ENCODE measurements around the gene CACNA1A.

Gene CACNA1A

GRCh38 chr19:13411899-13412298, 94.4 kb downstream of the CACNA1A start:
- H3K4me3 ChIP-seq (ENCODE audit: low read depth, low read length): no peak overlapping the region
- no peak for DNase-seq (ENCODE audit: low read depth)
- TF ChIP-seq CTCF (conservative IDR thresholded peaks at IDR 0.05; ENCODE audit: low read depth, low read length): no peak

DNA sequence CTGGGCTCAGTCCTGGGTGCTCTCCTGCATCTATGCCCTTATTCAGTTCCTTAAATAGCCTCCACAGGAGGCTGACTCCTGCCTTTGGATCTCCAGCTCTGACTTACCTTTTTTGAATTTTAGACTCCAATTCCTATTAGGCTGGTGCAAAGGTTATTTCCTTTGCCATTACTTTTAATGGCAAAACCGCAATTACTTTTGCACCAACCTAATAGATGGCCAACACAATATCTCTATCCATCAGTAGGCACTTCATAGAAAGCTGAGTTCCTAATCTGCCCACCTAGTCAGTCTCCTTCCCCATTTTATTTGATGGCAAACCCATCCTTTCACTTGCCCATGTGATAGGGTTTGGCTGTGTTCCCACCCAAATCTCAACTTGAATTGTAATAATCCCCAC, 95.3 kb downstream of the CACNA1A start:
- no peak for TF ChIP-seq CTCF (conservative IDR thresholded peaks at IDR 0.05; ENCODE audit: low read depth, low read length)
- no peak for DNase-seq (ENCODE audit: low read depth)
- H3K4me3 ChIP-seq (ENCODE audit: low read depth, low read length): no peak overlapping the region

GRCh38 chr19:13408889-13409518, 97.3 kb downstream of the CACNA1A start:
- no peak for TF ChIP-seq CTCF (conservative IDR thresholded peaks at IDR 0.05; ENCODE audit: low read depth, low read length)
- DNase-seq (ENCODE audit: low read depth): no peak
- H3K4me3 ChIP-seq (ENCODE audit: low read depth, low read length): no peak overlapping the region

DNA sequence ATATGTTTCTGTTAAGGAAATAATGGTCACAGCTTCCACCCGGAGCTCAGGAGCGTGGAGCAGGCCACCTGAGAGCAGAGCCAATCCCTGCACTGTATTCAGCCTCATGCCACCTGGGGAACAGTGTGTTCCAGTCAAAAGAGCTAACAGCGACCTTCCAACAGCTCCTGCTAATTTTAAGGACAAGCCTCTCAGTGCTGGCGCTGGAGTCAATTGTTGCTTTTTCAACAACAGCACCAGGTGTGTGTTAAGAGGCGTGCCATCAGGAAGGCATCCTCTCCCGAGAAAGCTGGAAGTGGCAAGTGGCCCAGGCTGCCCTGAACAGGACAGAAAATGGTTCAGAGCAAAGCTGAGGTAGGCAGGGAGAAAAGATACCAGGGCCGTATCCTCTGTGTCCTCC, 102.0 kb downstream of the CACNA1A start:
- no peak for TF ChIP-seq CTCF (conservative IDR thresholded peaks at IDR 0.05; ENCODE audit: low read depth, low read length)
- DNase-seq (ENCODE audit: low read depth): no peak
- no peak overlapping the region for H3K4me3 ChIP-seq (ENCODE audit: low read depth, low read length)

- no peak for TF ChIP-seq CTCF (conservative IDR thresholded peaks at IDR 0.05; ENCODE audit: low read depth, low read length)
- H3K4me3 ChIP-seq (ENCODE audit: low read depth, low read length): no peak overlapping the region
- peak; percentile 20 for DNase-seq (ENCODE audit: low read depth)
Observed at GRCh38 chr19:13401388-13401787, 104.9 kb downstream of the CACNA1A start.

- DNase-seq (ENCODE audit: low read depth): no peak
- no peak for TF ChIP-seq CTCF (conservative IDR thresholded peaks at IDR 0.05; ENCODE audit: low read depth, low read length)
- no peak overlapping the region for H3K4me3 ChIP-seq (ENCODE audit: low read depth, low read length)
Observed at GRCh38 chr19:13400296-13400695, 106.0 kb downstream of the CACNA1A start.

GRCh38 chr19:13399746-13400145, 106.5 kb downstream of the CACNA1A start:
- no peak for DNase-seq (ENCODE audit: low read depth)
- TF ChIP-seq CTCF (conservative IDR thresholded peaks at IDR 0.05; ENCODE audit: low read depth, low read length): no peak
- no peak overlapping the region for H3K4me3 ChIP-seq (ENCODE audit: low read depth, low read length)

All from choroid plexus epithelial cell (primary cell).